HepG2 (cell line): ENCODE data around the gene EIF4A3. TPM values are rescaled to one million over a fixed set of nuclear protein-coding genes. Genes with fewer than 3 reads are reported as not detected.

Source experiments
- HCFC1 ChIP-seq: fragments of 150-350 bp; IDR thresholded peaks from 2 replicates; pipeline ENCODE4 v1.6.1; 2014; ENCODE audit warnings: low read depth, low read length
- HINFP ChIP-seq: sonication (generic); formaldehyde crosslinking; IDR thresholded peaks from 2 replicates; pipeline ENCODE4 v1.4.0; 2020; ENCODE audit warnings: low read depth, mild to moderate bottlenecking, missing genetic modification reagents
- HOXA5 ChIP-seq: sonication (generic); formaldehyde crosslinking; IDR thresholded peaks from 2 replicates; pipeline ENCODE4 v1.4.0; 2020; ENCODE audit warnings: missing genetic modification reagents
- KLF13 ChIP-seq: sonication (generic); formaldehyde crosslinking; IDR thresholded peaks from 2 replicates; pipeline ENCODE4 v1.4.0; 2020; ENCODE audit warnings: mild to moderate bottlenecking, missing genetic modification reagents
- PCBP1 ChIP-seq: fragments of 200-400 bp; formaldehyde crosslinking; IDR thresholded peaks from 2 replicates; pipeline ENCODE4 v1.6.1; 2017; ENCODE audit warnings: mild to moderate bottlenecking, low read depth, low read length, borderline replicate concordance
- SKIL ChIP-seq: sonication (generic); formaldehyde crosslinking; IDR thresholded peaks from 2 replicates; pipeline ENCODE4 v1.8.0; 2022; ENCODE audit warnings: missing genetic modification reagents, mild to moderate bottlenecking, moderate library complexity, borderline replicate concordance
- ZBTB2 ChIP-seq: sonication (generic); formaldehyde crosslinking; IDR thresholded peaks from 2 replicates; pipeline ENCODE4 v1.8.0; 2022; ENCODE audit warnings: low read depth, missing genetic modification reagents
- ZFX ChIP-seq: sonication (generic); formaldehyde crosslinking; IDR thresholded peaks from 2 replicates; pipeline ENCODE4 v1.4.0; 2020; ENCODE audit warnings: mild to moderate bottlenecking, low read depth, missing genetic modification reagents, moderate library complexity
- ZNF142 ChIP-seq: sonication (generic); formaldehyde crosslinking; IDR thresholded peaks from 2 replicates; pipeline ENCODE4 v1.4.0; 2020; ENCODE audit warnings: missing genetic modification reagents
- ZNF230 ChIP-seq: sonication (generic); formaldehyde crosslinking; IDR thresholded peaks from 2 replicates; pipeline ENCODE4 v1.4.0; 2020; ENCODE audit warnings: mild to moderate bottlenecking, missing genetic modification reagents
- ZNF331 ChIP-seq: sonication (generic); formaldehyde crosslinking; IDR thresholded peaks from 2 replicates; pipeline ENCODE4 v1.4.0; 2020; ENCODE audit warnings: missing genetic modification reagents
- ZNF512B ChIP-seq: sonication (generic); formaldehyde crosslinking; IDR thresholded peaks from 2 replicates; pipeline ENCODE4 v1.5.1; 2020; ENCODE audit warnings: missing genetic modification reagents, mild to moderate bottlenecking, borderline replicate concordance
- ZNF788 ChIP-seq: sonication (generic); formaldehyde crosslinking; IDR thresholded peaks from 2 replicates; pipeline ENCODE4 v1.5.0; 2020; ENCODE audit warnings: mild to moderate bottlenecking, missing genetic modification reagents, borderline replicate concordance
- polyA plus RNA-seq, 8 experiments: library from polyadenylated mRNA; depleted of rRNA in 3 of 8; stranded (reverse) in 7 of 8; unstranded in 1 of 8; fragments of >200 nt; fragmentation: Illumina TruSeq in 4 of 8; extraction: Trizol in 4 of 8; gene quantifications; 2 replicates each; pipeline versions ENCODE4 v1.2.1 to v1.2.3, GENCODE V29; 2011 to 2016; ENCODE audit warnings: low read depth in 4 of 8, missing spikeins in 1 of 8, mixed read lengths in 1 of 8; ENCODE audit not compliant: insufficient read depth in 1 of 8
- total RNA-seq, 5 experiments: library from RNA; depleted of rRNA; stranded (reverse); fragments of >200 nt; fragmentation: Illumina TruSeq; extraction: Trizol; gene quantifications; 2 replicates each; pipeline ENCODE4 v1.2.3, GENCODE V29; 2016; ENCODE audit warnings: low read depth in 1 of 5

Gene EIF4A3
- total and polyA plus RNA-seq, 2 of the 13 experiments (the other 11 are each of a cell fraction or from before 2014, with no cell fraction given) = 145 to 187 TPM

GRCh38 chr17:80147035-80147822 lies at the start of gene EIF4A3 (continued):
- TF ChIP-seq ZNF512B (no peak), ZNF230 (CRISPR knock-in tag) (peak; percentile 80; the same call in 1 of the 2 replicates), ZNF142 (CRISPR knock-in tag) (peak; percentile 82; the same call in 1 of the 2 replicates), ZNF331 (CRISPR knock-in tag) (peak; percentile 66; the same call in 1 of the 2 replicates), HINFP (CRISPR knock-in tag) (peak; percentile 91), ZFX (CRISPR knock-in tag) (peak; percentile 87), HCFC1 (peak; percentile 58), HOXA5 (CRISPR knock-in tag) (peak; percentile 86), KLF13 (CRISPR knock-in tag) (no peak), ZNF788 (peak; percentile 77; the same call in 1 of the 2 replicates), SKIL (CRISPR knock-in tag) (no peak), PCBP1 (0 out of 2 replicates have a peak, but pooled peaks have one; percentile 67), ZBTB2 (CRISPR knock-in tag) (no peak; the same call in 1 of the 2 replicates)
